Chondrocyte (in vitro differentiated cells): ENCODE measurements around the gene DACT2. TPM values are rescaled to one million over a fixed set of nuclear protein-coding genes. Genes with fewer than 3 reads are reported as not detected.
A peak's percentile ranks its signal among the peaks of the same experiment; 100 is the strongest.

Experiments
- DNase-seq: peaks from one replicate; pipeline ENCODE4 v3.0.0; 2021; ENCODE audit warnings: mixed read lengths, low spot score
- H3K27ac Mint-ChIP-seq: one replicate; pipeline ENCODE4 v1.8.0; 2021; ENCODE audit warnings: mild to moderate bottlenecking, moderate library complexity, mixed read lengths; ENCODE audit not compliant: unreplicated experiment
- H3K27me3 Mint-ChIP-seq: 2 replicates; pipeline ENCODE4 v1.8.0; 2021; ENCODE audit warnings: low read depth, mixed read lengths
- H3K36me3 Mint-ChIP-seq: 2 replicates; pipeline ENCODE4 v1.8.0; 2021; ENCODE audit warnings: low read depth, mixed read lengths
- H3K4me1 Mint-ChIP-seq: 2 replicates; pipeline ENCODE4 v1.8.0; 2021; ENCODE audit warnings: low read depth, mild to moderate bottlenecking, mixed read lengths
- H3K4me3 Mint-ChIP-seq: one replicate; pipeline ENCODE4 v1.8.0; 2021; ENCODE audit warnings: mild to moderate bottlenecking, moderate library complexity, mixed read lengths; ENCODE audit not compliant: unreplicated experiment
- H3K9me3 Mint-ChIP-seq: 2 replicates; pipeline ENCODE4 v1.8.0; 2021; ENCODE audit warnings: low read depth, mixed read lengths
- CTCF ChIP-seq: fragments of 200-600 bp; sonication (generic); IDR thresholded peaks from 2 replicates; pipeline ENCODE4 v1.5.0; 2021; ENCODE audit warnings: antibody characterized with exemption, mild to moderate bottlenecking, moderate library complexity
- total RNA-seq: library from RNA; stranded (reverse); gene quantifications from 3 replicates; pipeline ENCODE4 v1.2.1, GENCODE V29; 2021

The DACT2 gene
- total RNA-seq, 1 donor from 2014 or later: 4.6 TPM

- no peak overlapping the region for H3K27ac Mint-ChIP-seq
- TF ChIP-seq CTCF: no peak
- H3K36me3 Mint-ChIP-seq: peaks cover 4% of the 10 kb centered on the region
- no peak overlapping the region for H3K4me3 Mint-ChIP-seq
- peaks cover 28% of the 10 kb centered on the region for H3K4me1 Mint-ChIP-seq
- H3K9me3 Mint-ChIP-seq: no peaks in the 10 kb centered on the region
- no peak for DNase-seq
- no peaks in the 10 kb centered on the region for H3K27me3 Mint-ChIP-seq
Observed at GRCh38 chr6:168310945-168311344, 8.6 kb downstream of the DACT2 start.

DNA sequence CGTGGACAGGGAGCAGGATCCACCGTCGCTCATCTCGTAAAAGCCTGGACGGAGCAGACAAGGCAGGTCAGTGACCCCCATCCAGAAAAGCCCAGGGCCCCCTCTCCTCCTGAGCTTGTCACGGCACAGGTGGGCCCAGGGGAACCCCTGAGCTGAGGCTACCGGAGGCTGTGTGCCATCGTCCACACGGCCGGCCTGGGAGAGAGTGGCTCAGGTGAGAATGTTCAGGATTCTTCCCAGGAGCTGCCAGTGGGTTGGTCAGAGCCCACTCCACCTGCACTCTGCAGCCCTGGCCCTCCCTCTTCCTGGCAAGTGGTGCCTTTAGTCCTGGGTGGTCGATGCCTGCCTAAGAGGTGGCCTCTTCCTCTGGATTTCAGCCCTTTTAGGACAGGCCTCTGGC is 9.2 kb downstream of the DACT2 start:
- no peaks in the 10 kb centered on the region for H3K27me3 Mint-ChIP-seq
- no peaks in the 10 kb centered on the region for H3K9me3 Mint-ChIP-seq
- DNase-seq: no peak
- H3K4me3 Mint-ChIP-seq: no peak overlapping the region
- TF ChIP-seq CTCF: no peak
- peaks cover 4% of the 10 kb centered on the region for H3K36me3 Mint-ChIP-seq
- peaks cover 23% of the 10 kb centered on the region for H3K4me1 Mint-ChIP-seq
- peak overlapping the region; percentile 22 for H3K27ac Mint-ChIP-seq

DNA sequence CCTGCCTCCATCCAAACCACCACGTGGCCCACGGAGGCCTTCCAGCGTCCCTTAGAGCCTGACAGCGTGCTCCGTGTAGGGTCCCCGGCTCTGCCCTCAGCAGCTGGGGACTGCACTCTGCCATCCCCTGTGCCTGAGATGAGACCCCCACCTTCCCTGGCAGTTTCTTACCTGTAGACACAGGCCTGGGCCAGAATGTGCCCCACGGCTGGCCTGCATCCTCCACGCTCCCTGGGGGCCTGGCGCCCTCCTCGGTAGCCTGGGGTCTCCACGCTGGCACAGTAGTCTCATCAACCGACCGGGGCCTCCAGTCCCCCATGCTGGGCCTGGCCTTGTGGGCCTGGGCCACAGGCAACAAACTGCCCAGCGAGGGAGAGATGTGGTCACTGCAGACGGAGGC is 9.6 kb downstream of the DACT2 start:
- H3K27ac Mint-ChIP-seq: no peak overlapping the region
- no peaks in the 10 kb centered on the region for H3K9me3 Mint-ChIP-seq
- H3K4me3 Mint-ChIP-seq: no peak overlapping the region
- peaks cover 4% of the 10 kb centered on the region for H3K36me3 Mint-ChIP-seq
- H3K4me1 Mint-ChIP-seq: peaks cover 19% of the 10 kb centered on the region
- H3K27me3 Mint-ChIP-seq: no peaks in the 10 kb centered on the region
- DNase-seq: no peak
- no peak for TF ChIP-seq CTCF

DNA sequence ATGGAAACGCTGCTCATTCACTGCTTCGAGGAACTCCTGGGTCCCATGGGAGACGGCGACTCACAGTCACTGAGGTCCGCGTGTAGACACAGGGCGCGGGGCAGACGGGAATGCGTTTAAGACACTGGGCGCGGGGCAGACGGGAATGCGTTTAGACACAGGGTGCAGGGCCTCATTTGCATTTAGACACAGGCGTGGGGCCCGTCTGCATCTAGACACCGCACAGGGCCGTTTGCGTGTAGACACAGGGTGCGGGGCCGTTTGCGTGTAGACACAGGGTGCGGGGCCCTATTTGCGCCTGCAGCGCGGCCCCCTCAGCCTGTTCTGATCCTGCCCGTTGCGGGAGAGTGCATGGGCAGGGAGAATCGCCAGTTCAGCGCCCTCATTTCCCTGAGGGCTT is 10.4 kb downstream of the DACT2 start:
- H3K9me3 Mint-ChIP-seq: no peaks in the 10 kb centered on the region

GRCh38 chr6:168308390-168309144 is 11.0 kb downstream of the DACT2 start:
- H3K27me3 Mint-ChIP-seq: peaks cover 2% of the 10 kb centered on the region
- peaks cover 6% of the 10 kb centered on the region for H3K36me3 Mint-ChIP-seq
- peaks cover 5% of the 10 kb centered on the region for H3K4me1 Mint-ChIP-seq
- H3K4me3 Mint-ChIP-seq: no peak overlapping the region
- DNase-seq: no peak
- TF ChIP-seq CTCF: no peak
- no peak overlapping the region for H3K27ac Mint-ChIP-seq
- H3K9me3 Mint-ChIP-seq: no peaks in the 10 kb centered on the region

More for the DNA sequence above, 10.4 kb downstream of the DACT2 start:
- H3K36me3 Mint-ChIP-seq: peaks cover 6% of the 10 kb centered on the region
- no peak for DNase-seq
- no peak for TF ChIP-seq CTCF
- H3K4me3 Mint-ChIP-seq: no peak overlapping the region
- peaks cover 11% of the 10 kb centered on the region for H3K4me1 Mint-ChIP-seq
- H3K27ac Mint-ChIP-seq: no peak overlapping the region
- peaks cover 2% of the 10 kb centered on the region for H3K27me3 Mint-ChIP-seq
